GM10266 (cell line): ENCODE results near the gene ASPG.

Experiments
- DNase-seq: peaks from one replicate; pipeline ENCODE4 v3.0.0; 2012; ENCODE audit errors: extremely low spot score
- TF ChIP-seq, protein P1 (sequence below): IDR thresholded peaks from 2 replicates; pipeline ENCODE4 v1.5.1; 2012; ENCODE audit warnings: mild to moderate bottlenecking, low read depth; ENCODE audit not compliant: control insufficient read depth, insufficient read depth; ENCODE audit errors: missing control alignments

ASPG gene

DNA sequence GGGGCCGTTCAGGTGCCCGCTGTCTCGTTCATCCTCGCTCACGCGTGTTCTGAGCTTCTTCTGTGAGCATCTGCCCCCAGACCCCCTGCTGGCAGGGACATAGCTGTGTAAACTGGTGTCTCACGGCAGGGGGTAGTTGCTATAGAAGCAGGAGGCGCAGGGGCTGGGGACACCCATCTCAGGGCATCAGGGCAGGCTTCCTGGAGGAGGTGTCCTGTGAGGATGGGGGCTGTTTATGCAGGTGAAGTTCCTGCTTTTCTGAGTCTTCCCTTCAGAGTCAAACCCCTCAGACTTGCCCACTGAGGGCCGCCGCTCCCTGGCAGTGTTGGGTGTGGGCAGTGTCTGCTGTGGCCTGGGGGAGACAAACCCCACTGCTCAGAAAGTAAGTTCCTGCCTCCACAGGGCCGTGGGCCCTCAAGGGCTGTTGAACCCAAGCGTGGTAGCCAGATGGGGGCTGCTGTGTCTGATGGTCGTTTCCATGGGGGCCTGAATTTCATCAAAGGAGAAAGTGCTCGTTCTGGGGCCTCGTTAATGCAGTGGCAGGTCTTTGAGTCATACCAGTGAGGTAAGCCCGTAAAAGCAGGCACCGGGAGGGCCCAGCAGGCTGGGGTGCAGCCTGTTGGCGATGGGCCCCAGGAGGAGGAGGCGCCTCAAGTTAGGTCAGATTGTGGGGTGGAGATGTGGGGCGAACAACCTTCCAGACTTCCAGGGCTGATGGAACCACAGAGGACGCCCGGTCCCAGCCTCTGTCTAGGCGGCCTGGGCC lies 76.3 kb downstream of the ASPG start:
- TF ChIP-seq, protein P1, sequence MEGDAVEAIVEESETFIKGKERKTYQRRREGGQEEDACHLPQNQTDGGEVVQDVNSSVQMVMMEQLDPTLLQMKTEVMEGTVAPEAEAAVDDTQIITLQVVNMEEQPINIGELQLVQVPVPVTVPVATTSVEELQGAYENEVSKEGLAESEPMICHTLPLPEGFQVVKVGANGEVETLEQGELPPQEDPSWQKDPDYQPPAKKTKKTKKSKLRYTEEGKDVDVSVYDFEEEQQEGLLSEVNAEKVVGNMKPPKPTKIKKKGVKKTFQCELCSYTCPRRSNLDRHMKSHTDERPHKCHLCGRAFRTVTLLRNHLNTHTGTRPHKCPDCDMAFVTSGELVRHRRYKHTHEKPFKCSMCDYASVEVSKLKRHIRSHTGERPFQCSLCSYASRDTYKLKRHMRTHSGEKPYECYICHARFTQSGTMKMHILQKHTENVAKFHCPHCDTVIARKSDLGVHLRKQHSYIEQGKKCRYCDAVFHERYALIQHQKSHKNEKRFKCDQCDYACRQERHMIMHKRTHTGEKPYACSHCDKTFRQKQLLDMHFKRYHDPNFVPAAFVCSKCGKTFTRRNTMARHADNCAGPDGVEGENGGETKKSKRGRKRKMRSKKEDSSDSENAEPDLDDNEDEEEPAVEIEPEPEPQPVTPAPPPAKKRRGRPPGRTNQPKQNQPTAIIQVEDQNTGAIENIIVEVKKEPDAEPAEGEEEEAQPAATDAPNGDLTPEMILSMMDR, result no peak
- DNase-seq, result no peak

DNA sequence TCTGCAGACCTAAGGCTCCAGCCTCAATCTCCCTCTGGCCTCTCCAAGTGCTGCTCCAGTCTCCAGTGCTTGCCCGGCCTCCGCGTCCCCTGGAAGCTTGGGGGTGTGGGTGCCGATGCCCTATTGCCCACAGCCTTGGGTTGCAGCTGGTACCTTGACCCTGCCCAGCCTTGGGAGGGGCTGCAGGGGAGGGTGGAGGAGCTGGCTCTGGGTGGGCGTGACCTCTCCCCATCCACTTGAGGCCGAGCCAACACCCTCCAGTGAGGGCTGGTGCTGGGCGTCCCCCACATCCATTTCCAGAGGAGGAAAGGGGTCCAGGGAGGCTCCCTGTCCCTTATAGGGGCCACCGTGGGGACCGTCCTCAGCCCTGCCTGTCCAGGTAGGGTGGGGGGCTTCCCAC lies 77.0 kb downstream of the ASPG start:
- no peak for DNase-seq
- TF ChIP-seq, protein P1, result no peak

DNA sequence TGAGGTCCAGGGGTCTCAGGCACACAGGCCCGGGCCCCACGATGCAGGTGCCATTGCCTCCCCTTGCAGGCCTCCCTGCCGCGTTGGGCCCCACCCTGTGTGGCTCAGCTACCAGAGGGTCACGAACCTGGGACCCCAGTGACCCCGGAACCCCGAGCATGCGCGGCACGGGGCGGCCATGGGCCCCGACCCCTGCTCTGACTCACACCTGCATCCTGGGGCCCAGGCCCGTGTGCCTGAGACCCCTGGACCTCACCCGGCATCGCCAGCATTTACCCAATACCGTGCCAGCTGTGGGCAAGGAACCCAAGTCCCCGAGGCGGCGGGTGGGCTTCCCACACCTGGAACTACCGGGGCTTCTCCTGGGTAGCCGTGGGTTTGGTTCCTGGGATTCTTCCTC lies 78.0 kb downstream of the ASPG start:
- DNase-seq, result no peak
- TF ChIP-seq, protein P1, result no peak

DNA sequence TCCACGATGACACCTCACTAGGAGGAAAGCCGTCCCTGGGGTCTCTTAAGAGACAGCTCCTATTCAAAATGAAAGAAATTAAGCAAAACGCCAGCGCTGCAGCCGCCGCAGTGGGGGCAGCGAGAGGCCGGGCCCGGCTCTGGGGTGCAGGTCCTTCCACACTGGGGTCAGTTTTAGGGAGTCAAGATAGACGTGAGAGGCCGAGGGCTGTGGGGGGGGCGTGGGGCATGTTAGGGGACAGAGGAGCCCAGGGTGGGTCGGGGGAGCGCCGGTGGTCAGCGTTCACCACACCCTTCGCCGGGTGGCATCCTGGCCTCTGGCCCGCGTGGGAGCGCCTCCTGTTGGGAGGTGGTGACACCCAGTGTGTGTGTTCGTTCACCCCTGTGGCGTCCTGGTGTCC lies 78.5 kb downstream of the ASPG start:
- DNase-seq, result no peak
- TF ChIP-seq, protein P1, result no peak

DNA sequence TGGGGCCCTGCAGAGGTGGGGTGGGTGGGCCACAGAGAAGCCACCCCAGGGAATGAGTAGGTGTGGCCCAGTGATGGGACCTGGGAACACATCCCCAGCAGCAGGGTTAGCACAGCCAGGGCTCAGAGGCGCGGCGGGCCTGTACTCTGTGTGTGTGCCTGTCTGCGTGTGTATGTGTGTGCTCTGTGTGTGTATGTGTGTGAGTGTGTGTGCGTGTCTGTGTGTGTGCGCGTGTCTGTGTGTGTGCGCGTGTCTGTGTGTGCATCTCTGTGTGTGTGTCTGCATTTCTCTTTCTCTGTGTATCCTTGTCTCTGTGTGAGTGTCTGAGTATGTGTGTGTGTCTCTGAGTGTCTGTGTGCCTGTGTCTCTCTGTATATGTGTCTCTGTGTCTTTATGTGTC lies 79.0 kb downstream of the ASPG start:
- no peak for DNase-seq
- TF ChIP-seq, protein P1, result no peak
